HEK293T (cell line): Measurements from ENCODE around the gene ILDR2.

ENCODE experiments used
- ARNT ChIP-seq: fragments of 450-650 bp; IDR thresholded peaks from 2 replicates; pipeline ENCODE4 v1.6.1; 2017; ENCODE audit warnings: mild to moderate bottlenecking
- BHLHE40 ChIP-seq: fragments of 450-650 bp; IDR thresholded peaks from 2 replicates; pipeline ENCODE4 v1.6.1; 2016; ENCODE audit warnings: mild to moderate bottlenecking, moderate library complexity, borderline replicate concordance
- ELF4 ChIP-seq: fragments of 450-650 bp; IDR thresholded peaks from 2 replicates; pipeline ENCODE4 v1.6.1; 2017; ENCODE audit warnings: antibody characterized with exemption
- FOXA1 ChIP-seq: fragments of 450-650 bp; IDR thresholded peaks from 2 replicates; pipeline ENCODE4 v1.6.1; 2016; ENCODE audit warnings: mild to moderate bottlenecking
- FOXK2 ChIP-seq: fragments of 450-650 bp; IDR thresholded peaks from 2 replicates; pipeline ENCODE4 v1.6.1; 2016; ENCODE audit warnings: mild to moderate bottlenecking
- FOXM1 ChIP-seq: fragments of 450-650 bp; IDR thresholded peaks from 2 replicates; pipeline ENCODE4 v1.6.1; 2017; ENCODE audit warnings: mild to moderate bottlenecking, borderline replicate concordance
- L3MBTL2 ChIP-seq: fragments of 450-650 bp; conservative IDR thresholded peaks from 2 replicates; pipeline ENCODE4 v1.6.1; 2016; ENCODE audit warnings: mild to moderate bottlenecking
- NFRKB ChIP-seq: fragments of 450-650 bp; IDR thresholded peaks from 2 replicates; pipeline ENCODE4 v1.6.1; 2016; ENCODE audit warnings: mild to moderate bottlenecking, moderate library complexity
- PKNOX1 ChIP-seq: fragments of 450-650 bp; IDR thresholded peaks from 2 replicates; pipeline ENCODE4 v1.6.1; 2016
- SP1 ChIP-seq: fragments of 450-650 bp; IDR thresholded peaks from 2 replicates; pipeline ENCODE4 v1.6.1; 2017
- SUZ12 ChIP-seq: fragments of 450-650 bp; IDR thresholded peaks from 2 replicates; pipeline ENCODE4 v1.6.1; 2016; ENCODE audit warnings: mild to moderate bottlenecking
- TARDBP ChIP-seq: fragments of 450-650 bp; IDR thresholded peaks from 2 replicates; pipeline ENCODE4 v1.6.1; 2016

- no peak for TF ChIP-seq NFRKB
- no peak for TF ChIP-seq FOXK2
- no peak for TF ChIP-seq FOXA1
- TF ChIP-seq ELF4: no peak
- no peak for TF ChIP-seq TARDBP
- no peak for TF ChIP-seq SP1
- no peak for TF ChIP-seq SUZ12
- TF ChIP-seq PKNOX1: no peak
- no peak for TF ChIP-seq FOXM1
- TF ChIP-seq BHLHE40: no peak
- TF ChIP-seq ARNT: no peak
- no peak for TF ChIP-seq L3MBTL2
These were observed 14.4 kb downstream of the ILDR2 start for GRCh38 chr1:166960858-166961474.
